Measurements from ENCODE around the gene RAD51.

DNA sequence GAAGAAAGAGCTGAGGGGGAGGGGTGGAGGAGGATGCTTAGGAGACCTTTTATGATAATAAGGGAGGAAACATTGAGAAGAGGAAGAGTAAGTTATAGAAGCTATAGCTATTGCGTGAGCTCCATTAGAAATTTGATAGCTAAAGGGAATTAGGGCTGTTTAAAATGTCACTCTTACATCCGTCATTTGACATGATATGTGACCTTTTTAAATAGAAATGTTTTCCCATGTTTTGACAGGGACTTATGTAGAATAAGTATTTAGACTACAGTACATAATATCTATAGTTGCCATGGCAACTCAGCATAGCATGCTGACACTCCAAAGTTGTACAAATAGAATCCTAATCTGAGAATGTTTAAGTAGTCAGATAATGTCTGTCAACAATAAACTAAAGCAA is 19.2 kb downstream of the RAD51 start:
- TF ChIP-seq, protein P1, sequence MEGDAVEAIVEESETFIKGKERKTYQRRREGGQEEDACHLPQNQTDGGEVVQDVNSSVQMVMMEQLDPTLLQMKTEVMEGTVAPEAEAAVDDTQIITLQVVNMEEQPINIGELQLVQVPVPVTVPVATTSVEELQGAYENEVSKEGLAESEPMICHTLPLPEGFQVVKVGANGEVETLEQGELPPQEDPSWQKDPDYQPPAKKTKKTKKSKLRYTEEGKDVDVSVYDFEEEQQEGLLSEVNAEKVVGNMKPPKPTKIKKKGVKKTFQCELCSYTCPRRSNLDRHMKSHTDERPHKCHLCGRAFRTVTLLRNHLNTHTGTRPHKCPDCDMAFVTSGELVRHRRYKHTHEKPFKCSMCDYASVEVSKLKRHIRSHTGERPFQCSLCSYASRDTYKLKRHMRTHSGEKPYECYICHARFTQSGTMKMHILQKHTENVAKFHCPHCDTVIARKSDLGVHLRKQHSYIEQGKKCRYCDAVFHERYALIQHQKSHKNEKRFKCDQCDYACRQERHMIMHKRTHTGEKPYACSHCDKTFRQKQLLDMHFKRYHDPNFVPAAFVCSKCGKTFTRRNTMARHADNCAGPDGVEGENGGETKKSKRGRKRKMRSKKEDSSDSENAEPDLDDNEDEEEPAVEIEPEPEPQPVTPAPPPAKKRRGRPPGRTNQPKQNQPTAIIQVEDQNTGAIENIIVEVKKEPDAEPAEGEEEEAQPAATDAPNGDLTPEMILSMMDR (conservative IDR thresholded peaks at IDR 0.05 in 1 of 2, IDR thresholded peaks at IDR 0.05 in 1 of 2; ENCODE audit: low read depth in 1 of 2, low read length in 2 of 2): no peak
- TF ChIP-seq EZH2 (IDR thresholded peaks at IDR 0.05; ENCODE audit: low read length, missing control alignments): no peak
